Activated CD8-positive, alpha-beta memory T cell treated with anti-CD3 and anti-CD28 coated beads for 24 hours (primary cell): Measurements from ENCODE around the gene ARID3B.
"Not testable (repeated sequence)": the region's sequence is repeated elsewhere in the genome, so short reads cannot be mapped to it uniquely, and the experiment has no call there.

Experiments
- DNase-seq: peaks from one replicate; pipeline ENCODE4 v3.0.0-alpha.2; 2020

The ARID3B gene

GRCh38 chr15:74539521-74539920 lies 1.5 kb upstream of the ARID3B start:
- DNase-seq = not testable (repeated sequence)

DNA sequence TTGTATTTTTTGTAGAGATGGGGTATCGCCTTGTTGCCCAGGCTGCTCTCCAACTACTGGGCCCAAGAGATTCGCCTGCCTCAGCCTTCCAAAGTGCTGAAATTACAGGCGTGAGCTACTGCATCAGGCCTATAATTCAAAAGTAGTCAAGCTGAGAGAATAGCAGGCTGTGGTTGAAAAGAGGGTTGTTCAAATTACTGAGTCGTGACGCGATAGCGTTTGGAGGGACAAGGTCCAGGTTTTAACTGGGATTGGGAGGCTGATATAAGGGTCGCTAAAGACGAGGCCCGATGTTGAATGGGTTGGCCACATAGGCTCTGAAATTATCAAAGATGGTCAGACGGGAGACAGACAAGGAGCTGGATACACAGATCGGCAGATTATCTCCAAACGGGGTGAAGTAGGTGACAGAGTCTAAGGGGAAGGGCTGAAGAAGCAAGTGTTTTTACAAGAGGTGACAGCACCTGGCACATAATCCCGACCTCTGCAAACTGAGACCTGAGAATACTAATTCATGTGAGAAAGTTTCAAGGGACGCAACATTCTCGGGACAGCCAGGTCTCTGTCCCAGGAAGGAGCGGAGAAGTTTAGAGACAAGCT lies 759 bp upstream of the ARID3B start:
- no peak for DNase-seq

DNA sequence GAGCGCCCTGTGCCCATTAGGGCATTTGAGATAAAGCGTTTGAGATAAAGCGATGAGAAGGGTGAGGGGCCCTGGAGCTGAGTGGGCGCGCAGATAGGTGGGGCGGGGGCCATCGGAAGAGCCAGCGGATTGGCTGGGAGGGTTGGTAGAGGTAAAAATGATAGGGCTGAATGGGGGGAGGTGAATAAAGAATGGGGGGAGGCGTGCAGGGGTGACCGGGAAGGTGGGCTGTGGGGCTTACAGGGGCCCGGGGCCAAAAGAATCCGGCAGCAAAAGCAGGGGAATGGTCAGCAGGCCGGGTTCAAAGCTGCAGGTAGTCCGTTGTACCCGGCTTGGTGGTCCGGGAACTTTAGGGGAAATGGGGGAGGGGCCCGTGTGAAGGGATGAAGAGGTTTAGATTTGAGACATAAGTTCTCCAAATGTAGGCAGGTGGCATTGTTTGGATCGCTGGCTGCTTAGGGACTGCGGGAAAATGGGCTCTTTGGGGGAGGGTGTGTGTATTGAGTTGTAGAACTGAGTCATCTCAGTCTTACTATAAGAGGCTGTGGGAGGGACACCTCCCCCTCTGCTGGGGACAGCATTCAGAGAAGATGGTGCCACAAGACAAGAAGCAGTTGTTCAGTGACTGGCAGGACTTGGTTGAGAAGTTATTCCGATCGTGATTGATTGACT lies 610 bp downstream of the ARID3B start:
- peak; percentile 82 for DNase-seq

DNA sequence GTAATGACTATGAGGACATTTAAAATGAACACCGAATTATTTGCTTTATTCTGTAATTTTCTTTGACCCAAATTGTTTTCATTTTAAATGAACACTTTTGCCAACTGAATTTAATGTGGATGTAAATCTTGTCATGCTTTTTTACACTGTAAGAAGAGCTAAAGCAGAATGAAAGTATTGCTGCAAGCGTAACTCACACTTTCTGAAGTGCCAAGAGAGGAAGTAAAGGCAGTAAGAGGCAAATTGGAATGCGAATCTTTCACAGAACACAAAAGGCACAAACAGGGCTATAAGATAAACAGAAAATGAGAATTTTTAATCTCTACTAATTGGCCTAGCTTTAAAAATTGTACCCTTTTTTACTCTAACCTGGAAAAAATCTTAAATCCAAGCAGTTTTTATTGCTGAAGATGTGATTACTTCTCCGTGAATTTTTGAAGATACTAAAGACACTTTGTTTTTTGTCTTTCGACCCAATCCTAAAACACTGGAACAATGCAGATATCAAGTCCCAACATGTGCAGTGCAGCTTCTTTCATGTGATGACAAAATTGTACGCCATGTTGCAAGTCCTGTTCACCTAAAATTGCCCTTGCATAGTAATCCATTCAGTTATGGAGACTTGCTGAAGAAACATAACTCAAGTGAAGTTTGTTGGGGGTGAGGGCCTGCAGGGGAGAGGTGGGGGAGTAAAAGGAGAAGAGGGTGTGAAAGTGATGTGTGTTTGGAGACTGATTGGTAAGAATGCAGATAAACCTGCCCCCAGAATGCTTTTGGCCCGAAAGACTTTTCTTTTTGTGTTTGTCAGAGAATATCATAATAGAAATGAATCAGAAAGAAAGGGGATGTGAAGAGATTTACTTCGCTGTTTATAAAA lies 1.4 kb downstream of the ARID3B start:
- no peak for DNase-seq

GRCh38 chr15:74543043-74543422 lies 2.0 kb downstream of the ARID3B start:
- no peak for DNase-seq

DNA sequence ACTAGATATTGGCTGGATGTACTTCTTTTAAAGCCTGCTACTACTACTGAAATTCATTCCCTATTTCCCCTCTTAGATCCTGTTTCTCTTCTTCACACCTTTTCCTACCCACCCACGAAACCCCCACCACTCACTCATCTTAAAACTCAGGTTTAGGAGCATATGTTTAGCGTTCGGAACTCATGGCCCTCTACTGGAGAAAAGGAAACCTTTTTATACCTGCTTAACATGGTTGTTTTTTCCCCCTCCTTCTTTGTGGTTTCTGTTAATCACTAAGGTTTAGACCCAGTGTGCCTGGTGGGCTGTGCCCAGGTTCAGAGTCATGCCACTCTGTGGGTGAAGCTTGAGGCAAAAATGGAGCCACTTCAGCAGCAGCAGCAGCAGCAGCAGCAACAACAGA lies 2.6 kb downstream of the ARID3B start:
- DNase-seq = peak; percentile 63

DNA sequence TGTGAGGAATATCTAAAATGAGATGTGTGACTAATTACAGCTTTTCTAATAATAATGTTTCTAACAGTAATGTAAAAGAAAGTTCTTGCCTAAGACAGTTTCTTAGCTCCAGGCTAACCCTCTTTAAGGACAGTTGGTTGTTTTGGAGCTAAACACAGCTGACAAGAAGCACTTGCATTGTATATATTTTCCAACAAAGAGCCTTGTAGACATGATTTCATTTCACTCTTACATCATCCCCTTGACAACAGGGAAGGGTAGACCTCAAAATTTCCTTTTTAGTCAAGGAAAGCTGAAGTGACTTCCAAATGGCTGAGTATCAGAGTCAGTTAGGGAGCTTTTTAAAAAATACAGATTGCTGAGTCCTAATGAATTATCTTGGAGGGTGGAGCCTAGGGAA lies 4.1 kb downstream of the ARID3B start:
- no peak for DNase-seq

- DNase-seq = peak; percentile 98
Observed at GRCh38 chr15:74545776-74546656, 5.0 kb downstream of the ARID3B start.

- DNase-seq = no peak
Observed at GRCh38 chr15:74547616-74548015, 6.6 kb downstream of the ARID3B start.

DNA sequence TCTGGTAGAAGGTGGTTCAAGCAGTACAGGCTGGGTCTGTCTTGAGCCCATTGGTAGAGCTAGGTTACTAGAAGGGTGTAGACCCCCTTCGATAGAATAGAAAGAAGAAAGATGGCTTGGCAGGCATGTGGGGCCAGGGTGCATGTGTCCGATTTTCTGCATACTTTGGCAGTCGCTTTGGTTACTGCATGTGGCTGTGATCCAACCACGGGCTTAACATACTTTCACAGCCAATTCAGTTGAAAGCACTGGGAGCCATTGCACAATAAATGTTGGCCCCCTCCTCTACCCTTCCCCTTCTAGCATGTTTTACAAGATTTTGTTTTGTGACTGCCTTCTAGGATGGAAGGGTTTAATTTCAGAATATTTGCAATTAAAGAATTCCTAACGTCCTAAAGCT lies 7.2 kb downstream of the ARID3B start:
- DNase-seq = no peak

DNA sequence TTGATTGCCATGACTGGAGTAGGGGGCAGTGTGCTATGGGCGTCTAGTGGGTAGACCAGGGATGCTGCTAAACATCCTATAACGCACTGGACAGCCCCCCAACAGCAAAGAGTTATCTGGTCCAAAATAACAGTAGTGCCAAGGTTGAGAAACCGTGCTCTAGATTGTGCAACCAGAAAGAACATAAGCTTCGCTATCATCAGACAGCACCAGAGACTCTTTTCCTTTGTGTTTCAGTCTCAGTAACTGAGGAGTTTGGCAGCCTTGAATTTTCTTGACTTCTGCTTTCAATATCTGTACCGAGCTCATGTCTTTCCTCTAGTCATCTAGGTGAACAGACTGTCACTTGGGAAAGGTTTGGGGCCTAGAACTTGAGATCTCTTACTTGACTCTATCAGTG lies 8.8 kb downstream of the ARID3B start:
- DNase-seq = no peak

GRCh38 chr15:74551714-74552113 lies 10.7 kb downstream of the ARID3B start:
- no peak for DNase-seq

DNA sequence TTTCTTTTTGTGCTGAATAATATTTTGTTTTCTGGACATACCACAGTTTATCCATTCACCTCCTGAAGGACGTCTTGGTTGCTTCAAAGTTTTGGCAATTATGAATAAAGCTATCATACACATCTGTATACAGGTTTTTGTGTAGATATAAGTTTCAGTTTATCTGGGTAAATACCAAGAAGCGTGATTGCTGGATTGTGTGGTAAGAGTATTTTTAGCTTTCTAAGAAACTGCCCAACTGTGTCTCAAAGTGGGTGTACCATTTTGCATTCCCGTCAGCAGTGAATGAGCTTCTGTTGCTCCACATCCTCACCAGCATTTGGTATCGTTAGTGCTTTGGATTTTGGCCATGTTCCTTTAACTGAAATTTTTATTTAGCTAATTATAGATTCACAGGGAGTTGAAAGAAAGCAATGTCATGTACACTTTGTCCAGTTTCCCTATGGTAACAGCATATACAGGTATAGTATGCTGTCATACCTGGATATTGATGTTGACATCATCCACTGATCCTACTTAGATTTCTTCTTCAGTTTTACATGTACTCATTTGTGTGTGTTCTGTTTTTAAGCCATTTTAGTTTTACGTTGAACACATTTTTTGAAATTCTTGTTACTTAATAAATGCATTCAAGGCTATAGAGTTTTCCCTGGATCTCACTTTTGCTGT lies 11.9 kb downstream of the ARID3B start:
- no peak for DNase-seq

DNA sequence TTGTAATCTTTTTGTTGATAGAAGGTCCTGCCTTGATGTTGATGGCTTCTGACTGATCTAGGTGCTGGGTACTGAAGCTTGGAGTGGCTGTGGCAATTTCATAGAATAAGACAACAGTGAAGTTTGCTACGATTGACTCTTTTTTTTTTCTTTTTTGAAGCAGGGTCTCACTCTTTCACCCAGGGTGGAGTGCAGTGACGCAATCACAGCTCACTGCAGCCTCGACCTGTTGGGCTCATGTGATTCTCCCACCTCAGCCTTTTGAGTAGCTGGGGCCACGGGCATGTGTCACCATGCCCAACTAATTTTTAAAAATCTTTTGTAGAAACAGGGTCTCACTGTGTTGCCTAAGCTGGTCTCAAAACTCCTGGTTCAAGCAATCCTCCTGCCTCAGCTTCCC lies 14.2 kb downstream of the ARID3B start:
- DNase-seq = no peak

GRCh38 chr15:74558706-74559105 lies 17.7 kb downstream of the ARID3B start:
- DNase-seq = no peak

GRCh38 chr15:74563442-74563841 lies 22.4 kb downstream of the ARID3B start:
- no peak for DNase-seq

DNA sequence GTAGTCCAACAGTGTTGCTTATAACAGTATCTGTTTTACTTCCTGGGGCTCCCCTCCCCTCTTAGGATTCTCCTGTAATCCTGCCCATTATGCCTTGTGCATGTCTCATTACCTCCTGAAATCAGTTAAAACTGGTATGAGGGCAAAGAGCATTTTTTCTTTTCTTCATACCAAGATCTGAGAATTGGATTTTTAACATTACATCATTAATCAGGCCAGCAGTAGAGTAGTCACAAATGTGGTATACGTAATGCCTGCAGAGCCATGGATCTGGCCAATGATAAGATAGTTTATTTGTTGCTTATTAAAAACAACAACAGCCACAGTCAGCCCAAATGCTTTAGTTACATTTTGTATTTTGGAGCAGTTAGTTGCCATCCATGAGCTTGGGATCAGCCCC lies 23.2 kb downstream of the ARID3B start:
- no peak for DNase-seq

DNA sequence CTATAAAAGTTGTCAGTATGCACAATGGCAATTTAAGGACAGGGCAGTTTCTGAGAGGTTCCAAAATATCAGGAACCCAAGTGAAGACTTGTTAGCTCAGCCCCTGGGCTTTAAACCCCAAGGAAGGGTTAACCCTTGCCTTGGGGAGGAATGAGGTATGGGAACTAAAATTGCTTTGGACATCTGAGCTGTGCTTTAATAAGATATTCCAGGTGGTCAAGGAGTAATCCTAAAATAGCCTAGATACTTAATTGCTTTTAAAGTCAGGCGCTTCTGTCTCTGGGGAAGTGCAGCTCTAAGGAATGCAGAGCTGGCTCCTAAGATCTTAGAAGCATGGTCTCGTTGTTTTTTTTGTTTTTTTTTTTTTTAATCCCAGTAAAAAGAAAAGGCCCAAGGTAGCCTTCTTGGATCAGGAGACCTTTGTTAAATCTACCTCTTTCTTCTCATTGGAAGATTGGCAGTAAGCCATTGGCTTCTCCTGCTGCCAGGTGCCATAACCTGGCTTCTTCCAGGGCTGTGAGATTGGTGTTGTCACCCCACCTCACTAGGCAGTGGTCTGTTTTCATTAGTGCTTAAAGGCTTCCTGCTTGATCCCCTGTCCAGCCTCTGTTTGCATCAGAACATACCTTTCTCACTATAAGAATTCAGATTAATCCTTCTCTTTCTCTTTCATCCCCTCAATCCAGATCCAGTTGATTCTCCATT lies 24.5 kb downstream of the ARID3B start:
- DNase-seq = no peak

- no peak for DNase-seq
Observed at GRCh38 chr15:74568594-74568993, 27.6 kb downstream of the ARID3B start.

DNA sequence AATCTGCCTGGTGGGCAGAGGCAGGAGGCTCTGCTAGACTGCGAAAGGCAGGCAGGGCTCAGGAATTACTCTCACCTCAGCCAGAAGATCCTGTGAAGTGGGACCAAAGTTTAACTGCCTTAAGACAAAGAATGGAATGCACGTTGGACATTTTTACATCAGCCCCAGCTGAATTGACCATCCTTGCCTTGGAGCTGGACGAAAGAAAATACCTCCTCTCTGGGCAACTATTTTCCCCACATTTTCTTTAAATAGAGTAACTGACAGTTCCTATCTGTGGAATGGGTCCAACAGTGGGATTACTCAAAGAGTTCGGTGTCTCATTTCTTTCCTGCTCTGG lies 28.7 kb downstream of the ARID3B start:
- no peak for DNase-seq

GRCh38 chr15:74571191-74571590 lies 30.2 kb downstream of the ARID3B start:
- no peak for DNase-seq

- no peak for DNase-seq
Observed at GRCh38 chr15:74573987-74574386, 33.0 kb downstream of the ARID3B start.
